ENCODE results near the gene ZDHHC13.

DNA sequence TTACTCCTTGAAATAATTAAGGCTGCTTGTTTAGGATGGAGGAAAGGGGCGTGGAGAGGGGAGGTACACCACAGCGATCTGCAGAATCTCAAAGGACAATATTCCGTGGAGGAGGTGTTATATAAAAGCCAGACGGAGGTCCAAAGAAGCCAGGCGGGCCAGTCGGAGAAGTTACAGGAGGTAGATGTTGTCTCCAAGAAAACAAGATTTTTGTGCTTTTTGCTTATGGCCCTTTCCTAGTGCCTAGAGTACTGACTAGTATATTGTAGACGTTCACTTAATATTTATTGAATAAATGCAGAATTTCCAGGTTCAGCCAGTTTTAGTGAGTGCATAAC, 761 bp downstream of the ZDHHC13 start:
- TF ChIP-seq, protein P1, sequence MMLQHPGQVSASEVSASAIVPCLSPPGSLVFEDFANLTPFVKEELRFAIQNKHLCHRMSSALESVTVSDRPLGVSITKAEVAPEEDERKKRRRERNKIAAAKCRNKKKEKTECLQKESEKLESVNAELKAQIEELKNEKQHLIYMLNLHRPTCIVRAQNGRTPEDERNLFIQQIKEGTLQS (IDR thresholded peaks at IDR 0.05), result no peak
- TF ChIP-seq, protein P2, sequence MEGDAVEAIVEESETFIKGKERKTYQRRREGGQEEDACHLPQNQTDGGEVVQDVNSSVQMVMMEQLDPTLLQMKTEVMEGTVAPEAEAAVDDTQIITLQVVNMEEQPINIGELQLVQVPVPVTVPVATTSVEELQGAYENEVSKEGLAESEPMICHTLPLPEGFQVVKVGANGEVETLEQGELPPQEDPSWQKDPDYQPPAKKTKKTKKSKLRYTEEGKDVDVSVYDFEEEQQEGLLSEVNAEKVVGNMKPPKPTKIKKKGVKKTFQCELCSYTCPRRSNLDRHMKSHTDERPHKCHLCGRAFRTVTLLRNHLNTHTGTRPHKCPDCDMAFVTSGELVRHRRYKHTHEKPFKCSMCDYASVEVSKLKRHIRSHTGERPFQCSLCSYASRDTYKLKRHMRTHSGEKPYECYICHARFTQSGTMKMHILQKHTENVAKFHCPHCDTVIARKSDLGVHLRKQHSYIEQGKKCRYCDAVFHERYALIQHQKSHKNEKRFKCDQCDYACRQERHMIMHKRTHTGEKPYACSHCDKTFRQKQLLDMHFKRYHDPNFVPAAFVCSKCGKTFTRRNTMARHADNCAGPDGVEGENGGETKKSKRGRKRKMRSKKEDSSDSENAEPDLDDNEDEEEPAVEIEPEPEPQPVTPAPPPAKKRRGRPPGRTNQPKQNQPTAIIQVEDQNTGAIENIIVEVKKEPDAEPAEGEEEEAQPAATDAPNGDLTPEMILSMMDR (IDR thresholded peaks at IDR 0.05; ENCODE audit: low read depth, low read length, missing input control), result no peak
- TF ChIP-seq RAD21 (IDR thresholded peaks at IDR 0.05) (no peak), SP1 (IDR thresholded peaks at IDR 0.05) (no peak), MAX (IDR thresholded peaks at IDR 0.05) (no peak), REST (IDR thresholded peaks at IDR 0.05) (no peak)
- TF ChIP-seq, protein P3, sequence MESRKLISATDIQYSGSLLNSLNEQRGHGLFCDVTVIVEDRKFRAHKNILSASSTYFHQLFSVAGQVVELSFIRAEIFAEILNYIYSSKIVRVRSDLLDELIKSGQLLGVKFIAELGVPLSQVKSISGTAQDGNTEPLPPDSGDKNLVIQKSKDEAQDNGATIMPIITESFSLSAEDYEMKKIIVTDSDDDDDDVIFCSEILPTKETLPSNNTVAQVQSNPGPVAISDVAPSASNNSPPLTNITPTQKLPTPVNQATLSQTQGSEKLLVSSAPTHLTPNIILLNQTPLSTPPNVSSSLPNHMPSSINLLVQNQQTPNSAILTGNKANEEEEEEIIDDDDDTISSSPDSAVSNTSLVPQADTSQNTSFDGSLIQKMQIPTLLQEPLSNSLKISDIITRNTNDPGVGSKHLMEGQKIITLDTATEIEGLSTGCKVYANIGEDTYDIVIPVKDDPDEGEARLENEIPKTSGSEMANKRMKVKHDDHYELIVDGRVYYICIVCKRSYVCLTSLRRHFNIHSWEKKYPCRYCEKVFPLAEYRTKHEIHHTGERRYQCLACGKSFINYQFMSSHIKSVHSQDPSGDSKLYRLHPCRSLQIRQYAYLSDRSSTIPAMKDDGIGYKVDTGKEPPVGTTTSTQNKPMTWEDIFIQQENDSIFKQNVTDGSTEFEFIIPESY (IDR thresholded peaks at IDR 0.05), result no peak
